ENCODE data around the gene NAALADL2.

The NAALADL2 gene

DNA sequence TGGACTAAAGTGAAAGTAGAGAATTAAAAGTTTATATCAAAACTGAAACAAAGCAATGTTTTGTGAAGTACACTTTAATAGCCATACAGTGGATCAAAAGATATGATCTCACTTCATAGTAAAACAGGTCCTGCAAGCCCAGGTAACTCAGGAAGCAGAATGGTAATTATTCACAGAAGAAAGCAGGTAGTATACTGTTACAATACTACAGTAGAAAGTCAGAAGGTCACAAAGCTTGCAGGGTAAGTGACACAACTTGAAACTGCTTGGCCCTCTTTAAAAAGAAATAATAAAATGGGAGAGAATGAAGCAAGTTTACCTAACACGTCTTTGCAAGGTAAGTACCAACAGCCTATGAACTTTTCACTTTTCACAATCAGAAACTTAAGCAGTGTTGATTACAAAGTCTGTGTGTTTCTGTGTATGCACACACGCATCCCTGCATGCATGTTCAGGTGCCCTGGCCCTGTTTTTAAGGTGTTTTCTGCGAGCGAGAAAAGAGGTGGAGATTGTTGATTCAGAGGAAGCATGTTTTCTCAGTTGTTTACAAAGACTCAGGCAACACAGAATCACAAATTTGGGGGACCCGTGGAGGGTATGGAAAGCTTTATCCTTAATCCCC is at the start of gene NAALADL2:
NAALADL2 (plus strand) TSS at position 221 of the 622 bp plus-strand sequence.
- Histone ChIP-seq H3K9ac (ENCODE audit: low read length) (no peak within 1 kb of the TSS), H3K4me3 (ENCODE audit: low read depth in 1 of 2, low read length in 2 of 2) (no peak within 1 kb of the TSS), H3K27ac (ENCODE audit: low read depth, low read length) (no peak within 1 kb of the TSS)

DNA sequence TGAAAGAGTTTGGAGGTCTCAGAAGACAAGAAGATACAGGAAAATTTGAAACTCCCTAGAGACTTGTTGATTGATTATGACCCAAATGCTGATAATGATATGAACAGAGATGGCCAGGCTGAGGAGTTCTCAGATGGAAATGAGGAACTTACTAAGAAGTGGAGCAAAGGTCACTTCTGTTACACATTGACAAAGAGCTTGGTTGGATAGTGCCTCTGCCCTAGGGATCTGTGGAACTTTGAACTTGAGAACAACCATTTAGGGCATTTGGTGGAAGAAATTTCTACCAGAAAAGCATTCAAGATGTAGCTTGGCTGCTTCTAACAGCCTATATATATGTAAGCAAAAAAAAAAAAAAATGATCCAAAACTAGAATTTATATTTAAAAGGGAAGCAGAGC is 48.9 kb upstream of the NAALADL2 start:
- H3K36me3 ChIP-seq (ENCODE audit: insufficient read depth, low read length), result no peaks in the 10 kb centered on the region
- no peak overlapping the region for H3K4me3 ChIP-seq (ENCODE audit: low read depth in 1 of 2, low read length in 2 of 2)

More for the DNA sequence above, at the start of gene NAALADL2:
- no peaks in the 10 kb centered on the region for H3K36me3 ChIP-seq (ENCODE audit: insufficient read depth, low read length)
- no peaks in the 10 kb centered on the region for H3K4me1 ChIP-seq (ENCODE audit: insufficient read depth, low read length)
- no peaks in the 10 kb centered on the region for H3K9me3 ChIP-seq (ENCODE audit: low read length)
- no peaks in the 10 kb centered on the region for H3K27me3 ChIP-seq (ENCODE audit: control insufficient read depth in 1 of 2, insufficient read depth in 2 of 2, low read length in 2 of 2)

DNA sequence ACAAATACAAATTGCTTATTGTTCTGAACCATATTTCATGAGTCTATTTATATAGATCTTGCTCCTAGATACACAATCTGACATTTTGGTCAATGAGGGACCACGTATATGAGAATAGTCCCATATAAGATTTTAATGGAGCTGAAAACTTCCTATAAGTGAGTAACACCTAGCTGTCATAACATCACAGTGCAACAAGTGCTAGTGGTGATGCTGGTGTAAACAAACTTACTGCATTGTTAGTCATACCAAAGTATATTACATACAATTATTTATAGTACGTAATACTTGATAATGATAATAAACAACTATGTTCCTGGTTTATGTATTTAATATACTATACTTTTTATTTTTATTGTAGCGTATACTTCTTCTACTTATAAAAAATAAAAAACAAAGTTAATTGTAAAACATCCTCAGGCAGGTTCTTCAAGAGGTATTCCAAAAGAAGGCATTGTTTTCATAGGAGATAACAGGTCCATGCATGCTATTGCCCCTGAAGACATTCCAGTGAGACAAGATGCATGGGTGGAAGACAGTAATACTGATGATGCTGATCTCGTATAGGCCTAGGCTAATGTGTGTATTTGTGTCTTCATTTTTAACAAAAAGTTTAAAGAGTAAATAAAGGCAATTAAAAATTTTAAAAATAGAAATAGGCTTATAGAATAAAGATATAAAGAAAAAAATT is 46.8 kb upstream of the NAALADL2 start:
- Histone ChIP-seq H3K36me3 (ENCODE audit: insufficient read depth, low read length) (no peaks in the 10 kb centered on the region), H3K4me3 (ENCODE audit: low read depth in 1 of 2, low read length in 2 of 2) (no peak overlapping the region), H3K4me1 (ENCODE audit: insufficient read depth, low read length) (no peaks in the 10 kb centered on the region), H3K27ac (ENCODE audit: low read depth, low read length) (no peak overlapping the region), H3K27me3 (ENCODE audit: control insufficient read depth in 1 of 2, insufficient read depth in 2 of 2, low read length in 2 of 2) (no peaks in the 10 kb centered on the region), H3K9ac (ENCODE audit: low read length) (no peak overlapping the region), H3K9me3 (ENCODE audit: low read length) (no peaks in the 10 kb centered on the region)

More for the DNA sequence above, 48.9 kb upstream of the NAALADL2 start:
- Histone ChIP-seq H3K4me1 (ENCODE audit: insufficient read depth, low read length) (no peaks in the 10 kb centered on the region), H3K27ac (ENCODE audit: low read depth, low read length) (no peak overlapping the region), H3K9me3 (ENCODE audit: low read length) (no peaks in the 10 kb centered on the region), H3K9ac (ENCODE audit: low read length) (no peak overlapping the region), H3K27me3 (ENCODE audit: control insufficient read depth in 1 of 2, insufficient read depth in 2 of 2, low read length in 2 of 2) (no peaks in the 10 kb centered on the region)

DNA sequence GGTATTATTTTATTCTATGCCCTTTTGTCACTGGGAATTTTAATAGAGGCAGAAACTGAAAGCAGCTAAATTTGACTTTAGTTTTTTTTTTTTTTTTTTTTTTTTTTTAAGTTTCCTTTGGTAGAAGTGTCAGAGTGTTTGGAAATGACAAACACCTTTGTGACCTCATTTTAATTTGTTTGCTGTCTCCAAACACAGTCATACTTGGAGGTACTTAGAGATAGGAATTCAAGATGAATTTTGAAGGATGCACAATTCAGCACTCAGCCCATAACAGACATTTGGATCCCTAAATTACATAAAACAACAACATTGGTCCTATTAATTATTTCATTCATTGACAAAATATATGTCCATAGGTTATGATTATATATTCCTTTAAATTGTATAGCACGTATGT is 43.4 kb upstream of the NAALADL2 start:
- H3K27ac ChIP-seq (ENCODE audit: low read depth, low read length), result no peak overlapping the region
- no peak overlapping the region for H3K9ac ChIP-seq (ENCODE audit: low read length)
- no peaks in the 10 kb centered on the region for H3K27me3 ChIP-seq (ENCODE audit: control insufficient read depth in 1 of 2, insufficient read depth in 2 of 2, low read length in 2 of 2)
- H3K4me1 ChIP-seq (ENCODE audit: insufficient read depth, low read length), result no peaks in the 10 kb centered on the region
- no peaks in the 10 kb centered on the region for H3K36me3 ChIP-seq (ENCODE audit: insufficient read depth, low read length)
- H3K4me3 ChIP-seq (ENCODE audit: low read depth in 1 of 2, low read length in 2 of 2), result no peak overlapping the region
- H3K9me3 ChIP-seq (ENCODE audit: low read length), result no peaks in the 10 kb centered on the region

GRCh38 chr3:174820885-174821284 is 38.2 kb upstream of the NAALADL2 start:
- no peaks in the 10 kb centered on the region for H3K36me3 ChIP-seq (ENCODE audit: insufficient read depth, low read length)
- no peaks in the 10 kb centered on the region for H3K27me3 ChIP-seq (ENCODE audit: control insufficient read depth in 1 of 2, insufficient read depth in 2 of 2, low read length in 2 of 2)
- H3K9me3 ChIP-seq (ENCODE audit: low read length), result no peaks in the 10 kb centered on the region
- H3K9ac ChIP-seq (ENCODE audit: low read length), result no peak overlapping the region
- H3K4me3 ChIP-seq (ENCODE audit: low read depth in 1 of 2, low read length in 2 of 2), result no peak overlapping the region
- H3K27ac ChIP-seq (ENCODE audit: low read depth, low read length), result no peak overlapping the region
- no peaks in the 10 kb centered on the region for H3K4me1 ChIP-seq (ENCODE audit: insufficient read depth, low read length)

DNA sequence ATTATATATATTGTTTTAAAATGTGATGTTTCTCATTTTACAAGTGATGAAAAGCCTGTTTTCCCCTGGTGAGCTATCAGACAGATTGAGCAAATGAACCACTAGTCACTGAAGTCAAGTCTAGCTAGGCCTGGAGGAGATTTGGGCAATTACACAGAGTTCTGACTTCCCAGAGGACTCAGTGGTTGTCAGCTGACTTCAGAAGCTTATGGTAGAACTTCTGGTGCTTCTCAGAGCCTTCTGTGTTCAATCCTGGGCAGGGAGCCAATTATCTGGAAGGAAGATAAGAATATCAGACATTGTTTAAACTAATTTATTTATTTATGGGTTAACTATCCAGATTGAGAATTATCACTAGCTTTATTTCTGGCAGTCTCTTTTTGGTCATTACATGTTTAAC is 37.7 kb upstream of the NAALADL2 start:
- Histone ChIP-seq H3K4me3 (ENCODE audit: low read depth in 1 of 2, low read length in 2 of 2) (no peak overlapping the region), H3K9me3 (ENCODE audit: low read length) (no peaks in the 10 kb centered on the region), H3K4me1 (ENCODE audit: insufficient read depth, low read length) (no peaks in the 10 kb centered on the region), H3K36me3 (ENCODE audit: insufficient read depth, low read length) (no peaks in the 10 kb centered on the region), H3K27ac (ENCODE audit: low read depth, low read length) (no peak overlapping the region), H3K9ac (ENCODE audit: low read length) (no peak overlapping the region), H3K27me3 (ENCODE audit: control insufficient read depth in 1 of 2, insufficient read depth in 2 of 2, low read length in 2 of 2) (no peaks in the 10 kb centered on the region)

DNA sequence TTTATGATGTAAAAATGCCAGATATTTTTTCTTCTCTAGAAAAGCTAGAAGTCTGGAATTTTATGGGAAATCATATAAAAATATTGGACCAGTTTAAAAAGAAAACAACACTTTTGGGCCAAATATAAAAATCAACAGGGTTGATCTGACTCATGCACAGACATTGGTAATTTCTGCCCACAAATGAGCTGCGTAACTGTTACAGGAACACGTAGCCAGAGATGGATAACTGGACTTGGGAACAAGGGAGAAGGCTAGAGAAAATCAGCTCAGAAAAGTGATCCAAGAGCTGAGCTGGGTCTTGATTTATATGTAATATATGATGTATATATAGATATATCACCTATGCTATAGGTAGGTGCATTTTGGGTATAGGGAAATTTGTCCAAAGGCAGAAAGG is 36.8 kb upstream of the NAALADL2 start:
- no peaks in the 10 kb centered on the region for H3K27me3 ChIP-seq (ENCODE audit: control insufficient read depth in 1 of 2, insufficient read depth in 2 of 2, low read length in 2 of 2)
- H3K9ac ChIP-seq (ENCODE audit: low read length), result no peak overlapping the region
- no peak overlapping the region for H3K27ac ChIP-seq (ENCODE audit: low read depth, low read length)
- H3K4me3 ChIP-seq (ENCODE audit: low read depth in 1 of 2, low read length in 2 of 2), result no peak overlapping the region
- H3K4me1 ChIP-seq (ENCODE audit: insufficient read depth, low read length), result no peaks in the 10 kb centered on the region
- H3K36me3 ChIP-seq (ENCODE audit: insufficient read depth, low read length), result no peaks in the 10 kb centered on the region
- H3K9me3 ChIP-seq (ENCODE audit: low read length), result no peaks in the 10 kb centered on the region

DNA sequence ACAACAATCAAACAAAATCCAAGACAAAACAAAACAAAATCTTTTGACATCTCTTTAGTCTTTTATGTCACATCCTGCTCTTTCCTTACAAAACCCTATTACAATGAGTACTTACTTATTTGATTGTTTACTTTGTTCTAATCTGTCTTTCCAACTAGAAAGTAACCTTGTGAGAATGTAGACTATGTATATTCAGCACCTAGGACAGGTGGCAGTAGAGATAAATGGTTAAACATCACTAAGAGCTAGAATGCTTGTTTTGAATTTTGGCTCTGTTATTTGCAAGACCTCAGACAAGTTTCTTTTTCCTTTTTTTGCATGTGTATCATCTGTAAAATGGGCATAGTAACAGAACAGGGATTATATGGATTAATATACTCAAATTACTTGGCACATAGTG is 33.1 kb upstream of the NAALADL2 start:
- Histone ChIP-seq H3K4me3 (ENCODE audit: low read depth in 1 of 2, low read length in 2 of 2) (no peak overlapping the region), H3K27me3 (ENCODE audit: control insufficient read depth in 1 of 2, insufficient read depth in 2 of 2, low read length in 2 of 2) (no peaks in the 10 kb centered on the region), H3K4me1 (ENCODE audit: insufficient read depth, low read length) (no peaks in the 10 kb centered on the region), H3K27ac (ENCODE audit: low read depth, low read length) (no peak overlapping the region), H3K9ac (ENCODE audit: low read length) (no peak overlapping the region), H3K36me3 (ENCODE audit: insufficient read depth, low read length) (no peaks in the 10 kb centered on the region), H3K9me3 (ENCODE audit: low read length) (no peaks in the 10 kb centered on the region)

DNA sequence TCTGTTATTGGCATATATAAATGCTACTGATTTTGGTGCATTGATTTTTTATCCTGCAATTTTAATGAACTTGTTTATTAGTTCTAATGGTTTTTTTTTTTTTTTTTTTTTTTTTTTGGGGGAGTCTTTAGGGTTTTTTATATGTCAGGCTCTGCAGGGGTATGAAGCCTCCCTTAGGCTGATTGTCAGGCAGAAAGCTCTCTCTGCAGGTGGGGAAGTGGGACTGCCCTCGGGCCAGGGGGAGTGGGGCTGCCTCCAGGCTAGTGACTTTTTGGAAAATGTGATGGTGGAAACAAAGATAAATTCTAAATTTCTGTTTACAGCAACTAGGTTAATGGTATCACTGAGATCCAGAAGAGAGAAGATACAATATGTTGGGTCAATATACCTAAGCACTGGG is 14.4 kb upstream of the NAALADL2 start:
- H3K4me3 ChIP-seq (ENCODE audit: low read depth in 1 of 2, low read length in 2 of 2), result no peak overlapping the region
- no peak overlapping the region for H3K27ac ChIP-seq (ENCODE audit: low read depth, low read length)
- no peaks in the 10 kb centered on the region for H3K27me3 ChIP-seq (ENCODE audit: control insufficient read depth in 1 of 2, insufficient read depth in 2 of 2, low read length in 2 of 2)
- H3K36me3 ChIP-seq (ENCODE audit: insufficient read depth, low read length), result no peaks in the 10 kb centered on the region
- no peaks in the 10 kb centered on the region for H3K4me1 ChIP-seq (ENCODE audit: insufficient read depth, low read length)
- H3K9ac ChIP-seq (ENCODE audit: low read length), result no peak overlapping the region
- H3K9me3 ChIP-seq (ENCODE audit: low read length), result no peaks in the 10 kb centered on the region

DNA sequence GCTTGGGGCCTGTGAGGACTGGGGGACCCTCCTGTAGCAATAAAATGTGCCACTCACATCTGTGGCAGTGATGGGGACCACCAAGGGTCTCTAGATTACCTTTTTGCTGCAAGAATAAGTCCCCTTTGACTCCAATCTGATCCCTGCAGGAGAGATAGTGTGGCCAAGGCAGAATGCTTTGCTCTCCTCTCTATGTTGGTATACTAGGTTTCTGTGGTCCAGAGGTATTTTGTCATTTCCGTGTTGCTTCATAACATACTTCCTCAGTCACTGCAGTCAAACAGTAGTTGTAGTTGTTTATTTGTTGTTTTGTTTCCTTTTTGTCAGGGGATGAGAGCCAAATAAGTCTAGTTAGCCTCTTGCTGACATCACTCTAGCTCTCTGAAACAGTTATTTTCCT is 13.1 kb upstream of the NAALADL2 start:
- Histone ChIP-seq H3K9me3 (ENCODE audit: low read length) (no peaks in the 10 kb centered on the region), H3K9ac (ENCODE audit: low read length) (no peak overlapping the region), H3K4me3 (ENCODE audit: low read depth in 1 of 2, low read length in 2 of 2) (no peak overlapping the region), H3K36me3 (ENCODE audit: insufficient read depth, low read length) (no peaks in the 10 kb centered on the region), H3K27ac (ENCODE audit: low read depth, low read length) (no peak overlapping the region), H3K27me3 (ENCODE audit: control insufficient read depth in 1 of 2, insufficient read depth in 2 of 2, low read length in 2 of 2) (no peaks in the 10 kb centered on the region), H3K4me1 (ENCODE audit: insufficient read depth, low read length) (no peaks in the 10 kb centered on the region)

- no peak overlapping the region for H3K27ac ChIP-seq (ENCODE audit: low read depth, low read length)
- no peak overlapping the region for H3K9ac ChIP-seq (ENCODE audit: low read length)
- no peak overlapping the region for H3K4me3 ChIP-seq (ENCODE audit: low read depth in 1 of 2, low read length in 2 of 2)
Observed at GRCh38 chr3:174854987-174855386, 4.1 kb upstream of the NAALADL2 start.

DNA sequence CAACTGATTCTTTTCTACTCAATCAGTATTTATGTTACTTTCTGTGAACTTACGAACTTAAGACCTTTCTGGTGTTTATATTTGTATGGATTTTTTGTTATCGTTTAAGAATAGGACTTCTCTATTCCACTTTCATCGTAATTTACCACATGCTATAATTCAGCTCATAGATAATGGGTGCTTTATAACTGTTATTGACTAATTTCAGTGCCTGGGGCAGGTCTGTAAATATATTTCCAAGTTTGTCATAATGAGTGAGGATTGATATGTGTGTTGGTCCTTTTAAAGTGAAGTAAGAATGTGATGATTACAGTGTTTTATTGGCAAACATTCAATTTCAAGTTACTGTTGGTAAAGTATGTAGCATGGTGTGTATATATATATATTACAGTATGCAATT is 1.8 kb upstream of the NAALADL2 start:
- Histone ChIP-seq H3K4me3 (ENCODE audit: low read depth in 1 of 2, low read length in 2 of 2) (no peak overlapping the region), H3K36me3 (ENCODE audit: insufficient read depth, low read length) (no peaks in the 10 kb centered on the region), H3K9me3 (ENCODE audit: low read length) (no peaks in the 10 kb centered on the region), H3K27me3 (ENCODE audit: control insufficient read depth in 1 of 2, insufficient read depth in 2 of 2, low read length in 2 of 2) (no peaks in the 10 kb centered on the region), H3K9ac (ENCODE audit: low read length) (no peak overlapping the region), H3K4me1 (ENCODE audit: insufficient read depth, low read length) (no peaks in the 10 kb centered on the region), H3K27ac (ENCODE audit: low read depth, low read length) (no peak overlapping the region)

More at GRCh38 chr3:174854987-174855386, 4.1 kb upstream of the NAALADL2 start:
- no peaks in the 10 kb centered on the region for H3K9me3 ChIP-seq (ENCODE audit: low read length)
- H3K36me3 ChIP-seq (ENCODE audit: insufficient read depth, low read length), result no peaks in the 10 kb centered on the region
- H3K27me3 ChIP-seq (ENCODE audit: control insufficient read depth in 1 of 2, insufficient read depth in 2 of 2, low read length in 2 of 2), result no peaks in the 10 kb centered on the region
- no peaks in the 10 kb centered on the region for H3K4me1 ChIP-seq (ENCODE audit: insufficient read depth, low read length)

Measured in muscle layer of colon (tissue), 2 donors.